T-helper 2 cell treated with Interferon-gamma antibody and Interleukin-4, amounts not matched to agents 5 μg/mL and 100 μg/mL, for 36 hours (primary cell): ENCODE data around the gene DOK3.

Experiments
- DNase-seq: peaks from one replicate; pipeline ENCODE4 v3.0.0; 2021; ENCODE audit warnings: low spot score
- H3K27ac Mint-ChIP-seq: one replicate; pipeline ENCODE4 v1.8.0; 2021; ENCODE audit warnings: mild to moderate bottlenecking, mixed read lengths
- H3K27me3 Mint-ChIP-seq: one replicate; pipeline ENCODE4 v1.8.0; 2021; ENCODE audit warnings: low read depth, mixed read lengths
- H3K36me3 Mint-ChIP-seq: one replicate; pipeline ENCODE4 v1.8.0; 2021; ENCODE audit warnings: low read depth, mixed read lengths
- H3K4me1 Mint-ChIP-seq: one replicate; pipeline ENCODE4 v1.8.0; 2021; ENCODE audit warnings: low read depth, mixed read lengths
- H3K4me3 Mint-ChIP-seq: one replicate; pipeline ENCODE4 v1.8.0; 2022; ENCODE audit warnings: mild to moderate bottlenecking, moderate library complexity, mixed read lengths
- H3K9me3 Mint-ChIP-seq: one replicate; pipeline ENCODE4 v1.8.0; 2021; ENCODE audit warnings: mixed read lengths

DOK3 gene

DNA sequence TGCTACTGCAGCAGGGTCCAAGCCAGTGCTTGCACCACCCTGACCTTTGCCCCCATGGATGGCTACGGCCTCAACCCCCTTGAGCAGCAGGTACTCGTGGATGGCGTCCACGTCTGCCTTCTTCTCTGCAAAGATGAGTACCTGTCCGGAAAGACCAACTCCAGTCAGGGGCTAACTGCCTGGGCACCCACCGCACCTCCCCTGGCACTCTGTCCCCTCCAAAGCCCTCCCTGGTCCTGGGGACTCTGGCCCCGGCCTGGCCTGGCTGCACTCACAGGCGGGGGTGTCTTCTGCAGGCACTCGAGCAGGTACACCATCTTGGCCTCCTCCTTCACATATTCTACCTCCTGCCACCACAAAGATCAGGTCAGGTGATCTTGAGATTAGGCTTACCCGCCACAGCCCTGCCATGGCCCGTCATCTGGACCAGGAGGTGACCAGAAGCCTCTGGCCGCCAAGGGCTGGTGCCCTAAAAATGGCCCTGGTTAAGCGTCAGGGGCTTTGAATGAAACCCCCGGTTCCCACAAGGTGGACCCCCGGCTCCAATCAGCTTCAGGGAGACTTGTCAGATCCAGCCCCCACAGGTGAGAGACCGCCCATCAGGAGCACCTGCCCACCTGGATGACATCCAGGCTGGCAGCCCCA lies 3.2 kb upstream of the DOK3 start:
- peaks cover 46% of the 10 kb centered on the region for H3K36me3 Mint-ChIP-seq
- no peaks in the 10 kb centered on the region for H3K27me3 Mint-ChIP-seq
- H3K27ac Mint-ChIP-seq: no peak overlapping the region
- DNase-seq: no peak
- H3K4me3 Mint-ChIP-seq: no peak overlapping the region
- peaks cover 21% of the 10 kb centered on the region for H3K4me1 Mint-ChIP-seq
- no peaks in the 10 kb centered on the region for H3K9me3 Mint-ChIP-seq

DNA sequence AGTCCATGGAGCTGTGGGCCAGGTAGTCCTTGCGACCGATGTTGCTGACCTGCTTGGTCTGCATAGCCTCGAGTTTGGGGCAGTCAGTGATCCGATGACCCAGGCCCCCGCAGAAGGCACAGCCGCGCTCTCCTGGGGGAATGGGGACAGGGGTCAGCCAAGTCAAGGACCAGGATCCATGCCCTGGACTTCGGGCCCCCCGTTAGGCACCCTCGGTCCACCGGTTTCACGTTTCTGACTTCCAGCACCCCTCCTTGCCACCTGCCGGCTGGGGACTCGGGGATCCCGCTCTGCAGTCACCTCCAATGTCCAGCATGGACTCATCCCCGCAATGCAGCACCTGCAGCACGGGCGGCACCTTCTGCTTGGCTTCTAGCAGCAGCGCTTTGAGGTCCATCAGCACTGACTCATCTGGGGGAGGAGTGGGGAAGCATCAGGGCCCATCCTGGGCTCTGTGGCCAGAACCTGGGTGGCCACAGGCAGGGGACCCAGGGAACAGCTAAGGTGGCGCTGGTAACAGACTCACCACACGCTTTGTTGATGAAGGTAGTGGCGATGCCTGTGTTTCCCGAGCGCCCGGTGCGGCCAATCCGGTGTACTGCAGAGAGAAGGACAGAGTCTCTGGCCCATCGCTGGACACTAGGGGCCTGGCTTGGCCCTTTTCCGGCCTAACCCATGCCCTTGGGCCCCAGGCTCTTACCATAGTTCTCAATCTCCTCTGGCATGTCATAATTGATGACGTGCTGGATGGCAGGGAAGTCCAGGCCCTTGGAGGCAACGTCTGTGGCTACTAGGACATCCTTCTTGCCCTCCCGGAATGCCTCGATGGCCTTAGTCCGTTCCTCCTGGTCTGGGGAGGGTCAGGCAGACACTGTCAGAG lies 2.4 kb upstream of the DOK3 start:
- Mint-ChIP-seq H3K27me3 (no peaks in the 10 kb centered on the region), H3K4me3 (no peak overlapping the region), H3K4me1 (peaks cover 21% of the 10 kb centered on the region), H3K27ac (no peak overlapping the region), H3K9me3 (no peaks in the 10 kb centered on the region), H3K36me3 (peaks cover 46% of the 10 kb centered on the region)
- DNase-seq: no peak

DNA sequence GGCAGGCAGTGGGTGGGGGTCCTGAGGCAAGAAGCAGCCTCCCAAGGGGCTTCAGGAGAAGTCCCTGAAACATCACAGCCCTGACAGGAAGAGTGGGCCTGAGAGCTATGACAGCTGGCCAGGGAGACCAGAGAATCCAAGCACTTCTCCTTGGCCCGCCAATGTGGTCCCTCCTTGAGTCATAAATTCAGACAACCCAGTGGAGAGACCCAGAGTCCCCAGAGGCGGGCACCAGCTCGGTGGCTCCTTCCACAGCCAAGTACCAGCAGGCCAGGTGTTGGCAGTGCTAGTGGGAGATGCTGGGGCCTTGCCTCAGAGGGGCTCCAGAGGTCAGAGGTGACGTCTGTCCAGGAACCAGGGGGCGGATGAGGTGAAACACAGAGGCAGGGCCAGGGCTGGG lies 1.6 kb upstream of the DOK3 start:
- no peaks in the 10 kb centered on the region for H3K9me3 Mint-ChIP-seq
- H3K27ac Mint-ChIP-seq: no peak overlapping the region
- DNase-seq: no peak
- H3K27me3 Mint-ChIP-seq: no peaks in the 10 kb centered on the region
- H3K4me3 Mint-ChIP-seq: no peak overlapping the region
- H3K36me3 Mint-ChIP-seq: peaks cover 38% of the 10 kb centered on the region
- H3K4me1 Mint-ChIP-seq: peaks cover 15% of the 10 kb centered on the region

DNA sequence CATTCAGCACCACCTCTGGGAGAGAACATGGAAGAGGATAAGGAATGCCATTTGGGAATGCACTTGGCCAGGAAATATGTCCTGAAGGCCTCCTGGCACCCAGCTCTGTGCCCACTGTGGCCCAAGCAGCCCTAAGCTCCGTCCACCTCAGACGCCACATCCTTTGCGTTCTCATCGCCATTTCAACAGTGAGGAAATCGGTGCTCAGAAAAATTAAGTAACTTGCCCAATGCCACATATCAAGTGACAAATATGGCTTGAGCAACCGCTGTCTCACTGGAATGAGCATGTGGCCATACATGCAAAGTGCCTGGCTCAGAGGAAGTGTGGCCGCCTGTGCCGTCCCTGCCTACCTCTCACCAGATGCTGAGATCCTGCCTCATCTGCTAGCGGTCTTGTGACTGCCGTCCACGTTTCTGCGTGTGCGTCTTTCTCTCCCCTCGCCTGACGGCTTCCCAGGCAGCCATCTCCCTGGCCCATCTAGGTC lies 984 bp upstream of the DOK3 start:
- no peaks in the 10 kb centered on the region for H3K27me3 Mint-ChIP-seq
- H3K4me3 Mint-ChIP-seq: no peak overlapping the region
- peaks cover 33% of the 10 kb centered on the region for H3K36me3 Mint-ChIP-seq
- peaks cover 10% of the 10 kb centered on the region for H3K4me1 Mint-ChIP-seq
- no peak for DNase-seq
- no peak overlapping the region for H3K27ac Mint-ChIP-seq
- no peaks in the 10 kb centered on the region for H3K9me3 Mint-ChIP-seq

DNA sequence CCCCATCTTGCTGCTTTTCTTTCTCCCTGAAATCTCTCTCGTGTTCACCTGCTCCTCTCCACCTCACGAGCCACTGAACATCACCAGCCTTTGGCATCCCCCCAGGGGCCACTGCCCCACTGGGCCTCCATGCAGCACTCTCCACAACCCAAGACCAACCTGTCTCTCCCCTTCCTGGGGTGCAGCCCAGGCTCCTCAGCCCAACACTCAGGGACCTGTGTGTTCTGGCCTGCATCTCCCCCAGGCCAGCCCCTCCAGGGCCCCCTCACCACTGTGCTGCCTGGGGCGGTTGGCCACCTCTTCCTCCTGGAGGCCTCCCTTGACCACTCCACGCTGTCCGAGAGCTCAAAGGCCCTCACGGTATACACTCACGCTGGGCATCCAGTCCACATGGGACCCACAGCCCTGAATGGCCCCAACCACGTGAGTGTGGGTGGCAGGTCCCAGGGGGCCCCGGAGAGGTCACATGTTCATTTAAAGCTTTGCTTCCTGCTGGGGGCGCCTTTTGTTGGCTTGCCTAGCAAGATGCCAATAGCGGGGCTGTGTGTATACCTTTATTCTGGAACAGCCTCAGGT lies 453 bp upstream of the DOK3 start:
- Mint-ChIP-seq H3K36me3 (peaks cover 27% of the 10 kb centered on the region), H3K4me1 (peaks cover 4% of the 10 kb centered on the region), H3K27ac (no peak overlapping the region), H3K9me3 (no peaks in the 10 kb centered on the region), H3K27me3 (no peaks in the 10 kb centered on the region), H3K4me3 (no peak overlapping the region)
- no peak for DNase-seq

DNA sequence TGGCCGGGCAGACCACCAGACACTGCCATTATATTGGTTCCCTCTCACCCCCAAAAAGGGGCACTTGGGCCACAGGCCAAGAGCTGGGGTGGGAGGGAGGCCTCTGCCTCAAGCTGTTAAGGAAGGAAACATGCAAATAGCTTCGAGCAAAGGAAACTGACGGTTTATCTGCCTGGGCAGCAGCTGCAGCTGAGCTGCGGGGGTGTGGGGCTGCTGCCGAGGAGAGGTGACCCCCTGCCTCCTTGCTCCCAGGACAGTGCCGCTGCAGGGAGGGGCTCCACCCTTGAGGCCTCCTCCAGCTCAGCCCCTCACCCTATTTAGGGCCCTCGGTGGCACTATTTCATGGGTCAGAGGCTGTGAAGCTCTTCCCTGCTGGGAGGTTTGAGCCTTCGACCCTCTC lies 789 bp downstream of the DOK3 start:
- no peak for DNase-seq
- no peaks in the 10 kb centered on the region for H3K9me3 Mint-ChIP-seq
- no peak overlapping the region for H3K27ac Mint-ChIP-seq
- H3K4me1 Mint-ChIP-seq: peaks cover 4% of the 10 kb centered on the region
- H3K27me3 Mint-ChIP-seq: no peaks in the 10 kb centered on the region
- no peak overlapping the region for H3K4me3 Mint-ChIP-seq
- peaks cover 21% of the 10 kb centered on the region for H3K36me3 Mint-ChIP-seq

DNA sequence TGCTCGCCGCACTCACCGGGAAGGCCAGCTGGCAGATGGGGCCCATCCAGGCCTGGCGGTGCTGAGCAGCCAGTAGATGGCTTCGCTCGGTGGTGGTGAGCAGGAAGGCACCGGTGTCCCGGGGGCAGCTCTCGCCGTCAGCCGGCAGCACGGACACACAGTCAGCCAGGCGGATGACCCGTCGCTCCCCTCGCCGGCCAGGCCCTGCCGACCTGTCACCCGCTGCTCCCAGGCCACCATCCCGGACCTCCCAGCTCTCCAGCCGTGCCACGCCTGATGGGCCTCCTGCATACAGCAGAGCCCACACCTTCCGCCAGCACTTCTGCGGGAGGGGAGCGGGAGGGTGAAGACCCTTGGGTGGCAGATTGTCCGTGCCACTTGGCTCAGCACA lies 1.4 kb downstream of the DOK3 start:
- no peak for DNase-seq
- no peaks in the 10 kb centered on the region for H3K9me3 Mint-ChIP-seq
- peaks cover 16% of the 10 kb centered on the region for H3K36me3 Mint-ChIP-seq
- peaks cover 4% of the 10 kb centered on the region for H3K4me1 Mint-ChIP-seq
- no peak overlapping the region for H3K4me3 Mint-ChIP-seq
- H3K27ac Mint-ChIP-seq: no peak overlapping the region
- no peaks in the 10 kb centered on the region for H3K27me3 Mint-ChIP-seq

DNA sequence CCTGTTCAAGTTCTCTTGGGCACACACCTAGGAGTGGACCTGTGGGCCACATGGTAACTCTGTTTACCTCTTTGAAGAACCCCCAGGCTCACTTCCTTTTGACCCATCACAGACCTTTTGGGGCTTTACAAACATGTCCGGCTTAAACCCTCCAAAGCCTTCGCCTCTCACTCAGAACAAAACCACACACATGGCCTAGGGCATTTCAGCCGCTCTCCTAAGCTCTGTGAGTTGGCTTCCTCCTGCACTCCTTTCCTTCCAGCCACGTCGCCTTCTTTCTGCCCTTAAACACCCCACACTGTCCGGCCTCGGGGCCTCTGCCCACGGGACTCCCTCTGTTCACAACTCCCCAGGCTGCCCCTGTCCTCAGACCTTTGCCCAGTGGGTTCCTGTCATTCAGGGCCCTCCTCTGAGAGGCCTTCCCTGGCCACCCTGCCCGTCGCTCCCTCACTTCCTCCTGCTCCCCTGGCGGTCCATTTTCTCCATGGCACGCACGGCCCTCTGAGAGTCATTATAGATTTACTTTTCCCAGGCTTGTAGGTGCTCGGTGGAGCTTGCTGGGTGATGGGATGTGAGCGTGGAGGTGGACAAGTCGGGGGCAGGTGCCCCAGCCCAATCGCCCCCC lies 1.9 kb downstream of the DOK3 start:
- Mint-ChIP-seq H3K27me3 (no peaks in the 10 kb centered on the region), H3K4me1 (peaks cover 4% of the 10 kb centered on the region), H3K36me3 (peaks cover 12% of the 10 kb centered on the region), H3K27ac (peak overlapping the region; percentile 20), H3K9me3 (no peaks in the 10 kb centered on the region), H3K4me3 (no peak overlapping the region)
- no peak for DNase-seq

DNA sequence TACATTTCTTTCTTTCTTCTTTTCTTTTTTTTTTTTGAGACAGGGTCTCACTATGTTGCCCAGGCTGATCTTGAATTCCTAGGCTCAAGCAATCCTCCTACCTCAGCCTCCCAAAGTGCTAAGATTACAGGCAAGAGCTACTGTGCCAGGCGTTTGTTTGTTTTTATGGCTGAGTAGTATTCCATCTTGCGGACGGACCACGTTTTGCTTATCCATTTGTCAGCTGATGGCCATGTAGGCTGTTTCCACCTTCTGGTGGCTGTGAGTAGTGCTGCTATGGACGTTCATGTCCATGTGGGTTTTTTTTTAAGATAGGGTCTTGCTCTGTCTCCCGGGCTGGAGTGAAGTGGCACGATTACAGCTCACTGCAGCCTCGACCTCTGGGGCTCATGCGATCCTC lies 2.5 kb downstream of the DOK3 start:
- H3K9me3 Mint-ChIP-seq: no peaks in the 10 kb centered on the region
- no peak overlapping the region for H3K4me3 Mint-ChIP-seq
- no peak for DNase-seq
- no peak overlapping the region for H3K27ac Mint-ChIP-seq
- H3K27me3 Mint-ChIP-seq: no peaks in the 10 kb centered on the region
- peaks cover 4% of the 10 kb centered on the region for H3K4me1 Mint-ChIP-seq
- H3K36me3 Mint-ChIP-seq: peaks cover 12% of the 10 kb centered on the region

DNA sequence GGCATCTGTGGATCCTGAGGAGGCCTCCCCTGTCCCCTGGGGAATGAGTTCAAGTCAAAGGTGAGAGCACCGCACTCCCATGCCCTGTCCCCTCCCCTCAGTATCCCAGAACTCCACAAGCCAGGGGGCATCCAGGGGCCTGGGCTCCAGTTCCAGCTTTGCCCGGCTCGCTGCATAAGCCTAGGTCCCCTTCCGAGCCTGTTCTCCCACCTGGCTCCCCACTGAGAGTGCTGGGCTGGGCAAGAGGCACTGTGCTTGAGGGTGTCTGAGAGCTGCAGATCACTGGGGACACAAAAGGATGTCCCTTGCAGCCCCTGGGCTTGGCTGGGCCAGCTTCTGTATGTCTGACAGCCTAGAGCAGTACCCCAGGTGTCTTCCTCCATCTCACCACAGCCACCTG lies 4.6 kb downstream of the DOK3 start:
- H3K27me3 Mint-ChIP-seq: peaks cover 3% of the 10 kb centered on the region
- peaks cover 6% of the 10 kb centered on the region for H3K4me1 Mint-ChIP-seq
- H3K36me3 Mint-ChIP-seq: peaks cover 2% of the 10 kb centered on the region
- no peak for DNase-seq
- H3K9me3 Mint-ChIP-seq: no peaks in the 10 kb centered on the region
- no peak overlapping the region for H3K4me3 Mint-ChIP-seq
- no peak overlapping the region for H3K27ac Mint-ChIP-seq

DNA sequence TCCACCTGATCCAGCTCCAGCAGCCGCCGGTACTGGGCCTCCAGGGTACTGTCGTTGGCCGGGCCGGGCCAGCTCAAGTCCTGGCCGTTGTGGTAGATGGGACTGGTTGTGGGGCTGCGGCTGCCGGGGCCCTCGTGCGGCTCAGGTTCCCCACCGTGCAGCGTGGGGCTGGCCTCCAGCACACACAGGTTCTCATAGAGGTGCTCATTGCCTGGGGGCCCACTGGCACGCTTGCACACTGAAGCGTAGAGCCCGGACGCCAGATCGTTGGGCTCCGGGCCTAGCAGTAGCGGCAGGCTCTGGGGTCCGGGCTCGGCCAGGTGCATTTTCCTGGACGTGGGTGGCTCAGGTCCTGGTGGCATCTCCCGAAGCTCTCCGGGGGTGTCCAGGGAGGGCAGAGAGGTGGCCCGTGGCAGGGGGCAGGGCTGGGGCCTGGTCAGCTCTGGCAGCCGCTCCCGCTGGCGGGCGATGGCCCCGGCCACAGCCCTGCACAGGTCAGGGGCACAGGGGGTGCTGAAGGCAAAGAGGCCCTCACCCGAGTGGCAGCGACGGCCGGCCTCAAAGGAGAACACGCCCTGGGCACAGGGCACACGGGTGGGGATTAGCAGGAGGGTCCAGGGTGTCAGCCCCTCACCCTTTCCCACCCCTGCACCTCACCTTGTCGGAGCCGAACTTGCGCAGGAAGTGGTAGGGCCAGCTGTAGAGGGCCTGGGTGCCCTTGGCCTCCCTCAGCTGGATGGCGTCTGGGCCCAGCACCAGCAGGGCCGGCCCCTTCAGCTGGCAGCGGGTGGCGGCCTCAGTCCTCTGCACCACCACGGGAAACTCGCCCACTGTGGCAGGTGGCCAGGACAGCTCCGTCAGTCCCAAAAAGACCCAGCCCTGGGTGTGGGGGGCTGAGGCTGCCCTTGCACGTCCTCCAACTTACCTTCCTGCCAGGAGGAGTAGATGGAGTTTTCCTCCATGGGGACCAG lies 5.3 kb downstream of the DOK3 start:
- H3K36me3 Mint-ChIP-seq: peaks cover 2% of the 10 kb centered on the region
- peaks cover 8% of the 10 kb centered on the region for H3K27me3 Mint-ChIP-seq
- H3K27ac Mint-ChIP-seq: no peak overlapping the region
- no peak overlapping the region for H3K4me3 Mint-ChIP-seq
- no peak for DNase-seq
- H3K4me1 Mint-ChIP-seq: peaks cover 4% of the 10 kb centered on the region
- no peaks in the 10 kb centered on the region for H3K9me3 Mint-ChIP-seq

DNA sequence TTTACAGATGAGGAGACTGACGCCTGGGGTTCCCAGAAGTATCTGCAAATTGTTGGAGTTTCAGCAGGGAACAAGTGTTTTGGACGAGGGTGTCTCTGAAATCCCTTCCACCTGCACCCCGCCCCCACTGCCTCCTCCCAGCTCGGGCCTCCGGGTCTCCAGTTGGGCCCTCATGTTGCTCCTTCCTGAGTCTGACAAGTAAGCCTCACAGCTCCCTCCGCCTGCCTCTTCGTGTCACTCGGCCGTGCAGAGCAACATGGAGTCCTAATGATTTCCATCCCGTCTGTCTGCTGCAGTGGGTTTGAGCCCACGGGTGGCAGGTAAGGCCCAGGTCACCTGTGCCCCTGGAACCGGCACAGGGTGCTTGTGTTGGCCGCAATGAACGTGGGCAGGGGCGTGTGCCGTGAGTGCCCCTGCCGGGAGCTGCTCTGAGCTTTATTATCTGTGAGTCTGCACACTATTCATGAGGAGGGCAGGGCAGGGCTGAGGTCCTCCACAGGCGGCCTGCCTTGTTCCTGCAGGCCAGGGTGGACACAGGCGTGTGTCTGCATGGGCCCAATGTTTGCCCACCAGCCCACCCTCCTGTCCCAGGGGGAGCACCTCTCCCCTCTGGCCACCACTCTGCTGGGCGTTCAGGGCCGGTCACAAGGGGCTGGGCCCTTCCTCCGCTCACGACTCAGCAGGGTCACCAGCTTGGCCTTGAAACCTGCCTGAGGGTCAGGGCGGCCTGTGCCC lies 6.1 kb downstream of the DOK3 start:
- Mint-ChIP-seq H3K4me1 (peaks cover 6% of the 10 kb centered on the region), H3K4me3 (no peak overlapping the region), H3K9me3 (no peaks in the 10 kb centered on the region), H3K27me3 (peaks cover 13% of the 10 kb centered on the region), H3K36me3 (peaks cover 2% of the 10 kb centered on the region), H3K27ac (no peak overlapping the region)
- DNase-seq: no peak

DNA sequence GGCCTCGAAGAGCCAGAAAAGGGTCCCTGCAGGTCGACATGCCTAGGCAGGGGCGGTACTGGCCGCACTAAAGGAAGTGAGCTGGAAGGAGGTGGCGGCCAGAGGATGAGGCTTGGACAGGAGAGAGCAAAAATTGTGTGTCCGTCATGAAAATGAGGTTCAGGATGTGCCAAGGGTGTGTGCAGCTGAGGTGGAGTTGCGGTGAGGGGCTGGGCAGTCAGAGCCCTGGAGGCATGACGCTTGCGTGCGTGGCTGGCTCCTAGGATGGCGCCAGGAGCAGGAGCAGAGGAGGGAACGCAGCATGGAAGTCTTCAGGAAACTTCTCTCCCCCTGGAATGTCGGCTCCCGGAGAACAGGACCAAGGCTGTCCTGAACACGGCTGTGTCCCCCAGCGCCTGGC lies 6.7 kb downstream of the DOK3 start:
- Mint-ChIP-seq H3K27ac (no peak overlapping the region), H3K27me3 (peaks cover 17% of the 10 kb centered on the region), H3K4me3 (no peak overlapping the region), H3K9me3 (no peaks in the 10 kb centered on the region), H3K4me1 (peaks cover 10% of the 10 kb centered on the region), H3K36me3 (peaks cover 2% of the 10 kb centered on the region)
- DNase-seq: no peak
